KMS-11 (cell line): ENCODE measurements around the gene TAL1.

Source experiments
- H2AFZ ChIP-seq: fragments of 200-600 bp; sonication (generic); 2 replicates; pipeline ENCODE4 v1.6.1; 2016; ENCODE audit warnings: antibody characterized with exemption, mixed run types, low read depth
- H3K27ac ChIP-seq: fragments of 200-600 bp; sonication (generic); 2 replicates; pipeline ENCODE4 v1.6.1; 2016; ENCODE audit warnings: mild to moderate bottlenecking, mixed run types
- H3K27me3 ChIP-seq: fragments of 200-600 bp; sonication (generic); 2 replicates; pipeline ENCODE4 v1.6.1; 2017; ENCODE audit warnings: mild to moderate bottlenecking, low read depth, mixed run types, moderate library complexity; ENCODE audit not compliant: insufficient read depth
- H3K36me3 ChIP-seq: fragments of 200-600 bp; sonication (generic); 2 replicates; pipeline ENCODE4 v1.6.1; 2017; ENCODE audit warnings: mild to moderate bottlenecking, mixed run types; ENCODE audit not compliant: insufficient read depth
- H3K4me1 ChIP-seq: fragments of 200-600 bp; sonication (generic); 2 replicates; pipeline ENCODE4 v1.6.1; 2016; ENCODE audit warnings: mild to moderate bottlenecking, low read depth, mixed run types; ENCODE audit not compliant: poor library complexity, severe bottlenecking
- H3K4me2 ChIP-seq: fragments of 200-600 bp; sonication (generic); 2 replicates; pipeline ENCODE4 v1.7.0; 2016; ENCODE audit warnings: mild to moderate bottlenecking, mixed run types
- H3K4me3 ChIP-seq: fragments of 200-600 bp; sonication (generic); IDR thresholded peaks from 2 replicates; pipeline ENCODE4 v1.6.1; 2017; ENCODE audit warnings: low read depth, low read length, mixed read lengths; ENCODE audit not compliant: insufficient read depth
- H3K79me2 ChIP-seq: fragments of 200-600 bp; sonication (generic); 2 replicates; pipeline ENCODE4 v1.6.1; 2016; ENCODE audit warnings: low read depth, mixed run types; ENCODE audit not compliant: insufficient read depth
- H3K9ac ChIP-seq: fragments of 200-600 bp; sonication (generic); 2 replicates; pipeline ENCODE4 v1.6.1; 2016; ENCODE audit warnings: mild to moderate bottlenecking, mixed run types
- H4K20me1 ChIP-seq: fragments of 200-600 bp; sonication (generic); 2 replicates; pipeline ENCODE4 v1.6.1; 2016; ENCODE audit warnings: mild to moderate bottlenecking, mixed run types; ENCODE audit not compliant: insufficient read depth
- TF ChIP-seq, protein P1 (sequence below): fragments of 200-600 bp; sonication (generic); conservative IDR thresholded peaks from 2 replicates; pipeline ENCODE4 v1.6.1; 2017; ENCODE audit warnings: low read depth, mild to moderate bottlenecking, antibody characterized with exemption, low read length, moderate library complexity, mixed read lengths

The TAL1 gene

GRCh38 chr1:47186267-47187185 lies 45.5 kb downstream of the TAL1 start:
- H3K27ac ChIP-seq: no peak overlapping the region
- H3K4me2 ChIP-seq: no peak overlapping the region
- H2AFZ ChIP-seq: no peak overlapping the region
- no peak overlapping the region for H3K9ac ChIP-seq
- TF ChIP-seq, protein P1, sequence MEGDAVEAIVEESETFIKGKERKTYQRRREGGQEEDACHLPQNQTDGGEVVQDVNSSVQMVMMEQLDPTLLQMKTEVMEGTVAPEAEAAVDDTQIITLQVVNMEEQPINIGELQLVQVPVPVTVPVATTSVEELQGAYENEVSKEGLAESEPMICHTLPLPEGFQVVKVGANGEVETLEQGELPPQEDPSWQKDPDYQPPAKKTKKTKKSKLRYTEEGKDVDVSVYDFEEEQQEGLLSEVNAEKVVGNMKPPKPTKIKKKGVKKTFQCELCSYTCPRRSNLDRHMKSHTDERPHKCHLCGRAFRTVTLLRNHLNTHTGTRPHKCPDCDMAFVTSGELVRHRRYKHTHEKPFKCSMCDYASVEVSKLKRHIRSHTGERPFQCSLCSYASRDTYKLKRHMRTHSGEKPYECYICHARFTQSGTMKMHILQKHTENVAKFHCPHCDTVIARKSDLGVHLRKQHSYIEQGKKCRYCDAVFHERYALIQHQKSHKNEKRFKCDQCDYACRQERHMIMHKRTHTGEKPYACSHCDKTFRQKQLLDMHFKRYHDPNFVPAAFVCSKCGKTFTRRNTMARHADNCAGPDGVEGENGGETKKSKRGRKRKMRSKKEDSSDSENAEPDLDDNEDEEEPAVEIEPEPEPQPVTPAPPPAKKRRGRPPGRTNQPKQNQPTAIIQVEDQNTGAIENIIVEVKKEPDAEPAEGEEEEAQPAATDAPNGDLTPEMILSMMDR: no peak
- no peaks in the 10 kb centered on the region for H4K20me1 ChIP-seq
- H3K79me2 ChIP-seq: no peaks in the 10 kb centered on the region
- H3K4me1 ChIP-seq: no peaks in the 10 kb centered on the region
- H3K27me3 ChIP-seq: no peaks in the 10 kb centered on the region
- H3K4me3 ChIP-seq: no peak overlapping the region
- no peaks in the 10 kb centered on the region for H3K36me3 ChIP-seq

DNA sequence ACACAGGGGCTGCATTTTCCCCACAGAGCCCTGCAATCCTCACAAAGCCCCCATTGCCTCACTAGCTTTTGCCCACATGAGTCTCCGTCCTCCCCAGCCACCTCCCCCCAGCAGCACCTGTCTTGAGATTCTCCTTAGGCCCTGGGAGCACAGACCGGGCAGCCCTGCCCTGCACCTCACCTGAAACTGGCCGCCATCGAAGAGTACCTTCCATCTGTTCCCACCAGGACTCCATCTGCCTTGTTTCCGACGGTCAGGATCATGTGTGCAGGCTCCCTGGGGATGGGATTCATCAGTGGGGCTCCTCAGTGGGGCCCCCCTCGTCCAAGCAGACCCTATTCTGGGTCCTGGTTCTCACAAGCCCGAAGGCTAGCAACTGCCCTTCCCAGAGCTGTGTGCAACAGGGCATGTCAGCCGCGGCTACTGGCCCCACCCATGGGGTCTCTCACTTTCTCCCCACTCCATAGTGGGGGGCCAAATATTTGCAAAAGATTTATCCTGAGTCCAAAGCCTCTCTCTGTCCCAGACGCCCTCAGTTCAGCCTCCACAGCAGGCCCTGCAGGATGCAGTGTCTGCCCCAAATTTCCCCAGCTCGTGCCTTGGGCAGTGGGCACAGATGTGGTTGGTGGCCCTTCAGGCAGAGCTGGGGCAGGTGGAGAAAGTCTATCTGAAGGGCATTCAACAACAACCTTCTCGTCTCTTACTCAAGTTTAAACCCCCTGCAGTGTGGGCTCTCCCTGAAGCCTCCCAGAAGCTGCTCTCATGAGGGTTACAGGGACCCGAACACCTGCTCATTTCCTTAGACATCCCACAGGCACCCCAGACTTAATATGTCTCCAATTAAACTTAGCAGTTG lies 47.0 kb downstream of the TAL1 start:
- H3K4me1 ChIP-seq: no peaks in the 10 kb centered on the region
- TF ChIP-seq, protein P1: no peak

GRCh38 chr1:47184090-47184821 lies 47.8 kb downstream of the TAL1 start:
- Histone ChIP-seq H3K4me1 (peaks cover 5% of the 10 kb centered on the region), H3K4me2 (no peak overlapping the region), H3K27me3 (no peaks in the 10 kb centered on the region), H4K20me1 (no peaks in the 10 kb centered on the region), H3K4me3 (no peak overlapping the region), H3K9ac (no peak overlapping the region), H3K79me2 (no peaks in the 10 kb centered on the region), H3K36me3 (no peaks in the 10 kb centered on the region), H3K27ac (no peak overlapping the region), H2AFZ (no peak overlapping the region)
- TF ChIP-seq, protein P1: no peak

More for the DNA sequence above, 47.0 kb downstream of the TAL1 start:
- Histone ChIP-seq H3K4me3 (no peak overlapping the region), H2AFZ (no peak overlapping the region), H3K79me2 (no peaks in the 10 kb centered on the region), H3K9ac (no peak overlapping the region), H3K4me2 (no peak overlapping the region), H3K27me3 (no peaks in the 10 kb centered on the region), H3K36me3 (no peaks in the 10 kb centered on the region), H3K27ac (no peak overlapping the region), H4K20me1 (no peaks in the 10 kb centered on the region)
